Measurements from ENCODE around the gene ABTB2.

ABTB2 gene

DNA sequence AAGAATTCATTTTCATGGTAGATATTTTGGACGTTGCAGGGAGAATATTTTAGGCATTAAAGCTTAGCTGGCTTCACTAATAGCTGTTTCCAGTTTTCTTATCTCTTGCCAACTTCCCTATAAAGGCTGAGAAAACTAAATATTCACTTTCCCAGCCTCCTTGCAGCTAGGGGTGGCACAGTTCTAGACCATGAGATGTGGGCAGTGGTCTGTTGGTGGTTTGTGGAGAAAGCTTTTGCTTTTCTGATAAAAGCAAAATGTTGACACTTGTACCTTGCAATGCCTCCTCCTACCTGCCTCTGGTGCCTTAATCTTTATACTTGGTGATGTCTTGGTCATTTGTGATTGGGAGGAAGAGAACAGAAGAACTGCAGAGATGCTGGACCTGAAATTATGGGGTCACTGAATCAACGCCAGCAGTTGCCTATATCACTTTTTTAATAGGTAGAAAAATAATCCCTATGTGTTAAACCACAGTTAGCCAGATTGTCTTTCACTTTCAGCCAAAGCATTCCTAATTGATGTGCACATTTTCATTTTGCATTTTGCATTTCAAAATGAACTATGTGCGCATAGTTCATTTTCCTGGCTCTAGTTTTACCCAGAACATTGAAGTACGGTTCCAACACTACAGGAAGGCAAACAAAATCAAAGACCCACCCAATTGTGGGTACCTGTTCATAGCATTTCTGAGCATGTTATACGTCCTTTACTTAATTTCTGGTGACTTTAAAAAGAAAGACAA is 24.9 kb upstream of the ABTB2 start:
- Histone ChIP-seq H3K4me3 (ENCODE audit: low read depth, low read length) (no peak overlapping the region), H3K27me3 (ENCODE audit: insufficient read depth, low read depth, severe bottlenecking) (no peaks in the 10 kb centered on the region), H3K27ac (no peak overlapping the region), H3K9me3 (ENCODE audit: severe bottlenecking) (peaks cover 4% of the 10 kb centered on the region), H3K36me3 (no peaks in the 10 kb centered on the region)
- DNase-seq: no peak
- no peak for TF ChIP-seq CTCF (IDR thresholded peaks at IDR 0.05; ENCODE audit: low read depth, low read length)

DNA sequence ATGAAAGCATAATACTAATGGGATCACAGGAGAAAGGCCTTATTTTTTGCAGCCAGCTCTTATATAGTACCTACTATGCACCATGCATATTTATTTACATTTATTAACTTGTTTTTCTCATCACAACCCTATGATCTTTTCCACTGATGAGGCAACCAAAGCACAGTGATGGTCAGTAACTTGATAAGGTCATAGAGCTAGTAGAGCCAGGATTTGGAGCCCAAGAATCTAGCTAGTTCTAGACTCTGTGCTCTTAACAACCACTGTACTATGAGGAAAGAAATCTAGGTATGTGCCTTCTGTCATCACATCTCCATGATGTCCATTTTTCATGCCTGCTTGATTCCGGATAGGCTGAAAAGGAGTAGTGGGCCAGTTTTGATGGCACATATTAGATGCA is 24.0 kb upstream of the ABTB2 start:
- TF ChIP-seq CTCF (IDR thresholded peaks at IDR 0.05; ENCODE audit: low read depth, low read length): no peak

DNA sequence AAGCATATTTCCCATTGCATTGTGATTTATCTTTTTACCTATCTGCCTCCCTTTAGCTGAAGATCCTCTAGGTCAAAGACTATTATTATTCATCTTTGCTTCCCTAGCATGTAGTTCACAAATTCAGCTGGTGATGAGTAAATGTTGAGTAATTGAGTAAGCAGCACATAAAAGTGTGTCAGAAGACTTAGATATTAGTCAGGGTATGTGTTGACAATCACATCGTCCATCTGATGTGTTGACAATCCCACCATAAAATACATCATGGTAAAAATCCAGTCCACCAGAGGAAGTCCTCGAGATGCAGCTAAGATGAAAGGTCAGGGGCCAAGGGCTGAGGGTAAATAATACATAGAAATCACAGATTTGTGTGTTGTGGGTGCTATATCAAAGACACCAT is 22.9 kb upstream of the ABTB2 start:
- H3K9me3 ChIP-seq (ENCODE audit: severe bottlenecking): peaks cover 14% of the 10 kb centered on the region
- H3K36me3 ChIP-seq: no peaks in the 10 kb centered on the region
- no peak overlapping the region for H3K27ac ChIP-seq
- H3K27me3 ChIP-seq (ENCODE audit: insufficient read depth, low read depth, severe bottlenecking): no peaks in the 10 kb centered on the region
- no peak overlapping the region for H3K4me3 ChIP-seq (ENCODE audit: low read depth, low read length)
- no peak for TF ChIP-seq CTCF (IDR thresholded peaks at IDR 0.05; ENCODE audit: low read depth, low read length)
- no peak for DNase-seq

More for the DNA sequence above, 24.0 kb upstream of the ABTB2 start:
- no peaks in the 10 kb centered on the region for H3K36me3 ChIP-seq
- H3K27ac ChIP-seq: no peak overlapping the region
- no peak for DNase-seq
- no peak overlapping the region for H3K4me3 ChIP-seq (ENCODE audit: low read depth, low read length)
- peaks cover 9% of the 10 kb centered on the region for H3K9me3 ChIP-seq (ENCODE audit: severe bottlenecking)
- H3K27me3 ChIP-seq (ENCODE audit: insufficient read depth, low read depth, severe bottlenecking): no peaks in the 10 kb centered on the region

GRCh38 chr11:34379539-34379938 is 21.7 kb upstream of the ABTB2 start:
- H3K27ac ChIP-seq: no peak overlapping the region
- peaks cover 14% of the 10 kb centered on the region for H3K9me3 ChIP-seq (ENCODE audit: severe bottlenecking)
- TF ChIP-seq CTCF (IDR thresholded peaks at IDR 0.05; ENCODE audit: low read depth, low read length): no peak
- no peaks in the 10 kb centered on the region for H3K27me3 ChIP-seq (ENCODE audit: insufficient read depth, low read depth, severe bottlenecking)
- H3K4me3 ChIP-seq (ENCODE audit: low read depth, low read length): no peak overlapping the region
- no peaks in the 10 kb centered on the region for H3K36me3 ChIP-seq
- no peak for DNase-seq

GRCh38 chr11:34379079-34379478 is 21.3 kb upstream of the ABTB2 start:
- Histone ChIP-seq H3K9me3 (ENCODE audit: severe bottlenecking) (peaks cover 17% of the 10 kb centered on the region), H3K27me3 (ENCODE audit: insufficient read depth, low read depth, severe bottlenecking) (no peaks in the 10 kb centered on the region), H3K4me3 (ENCODE audit: low read depth, low read length) (no peak overlapping the region), H3K36me3 (no peaks in the 10 kb centered on the region), H3K27ac (no peak overlapping the region)
- TF ChIP-seq CTCF (IDR thresholded peaks at IDR 0.05; ENCODE audit: low read depth, low read length): no peak
- DNase-seq: no peak

GRCh38 chr11:34373727-34374126 is 15.9 kb upstream of the ABTB2 start:
- H3K27me3 ChIP-seq (ENCODE audit: insufficient read depth, low read depth, severe bottlenecking): no peaks in the 10 kb centered on the region
- no peak for TF ChIP-seq CTCF (IDR thresholded peaks at IDR 0.05; ENCODE audit: low read depth, low read length)

More at GRCh38 chr11:34373727-34374126, 15.9 kb upstream of the ABTB2 start:
- Histone ChIP-seq H3K36me3 (no peaks in the 10 kb centered on the region), H3K27ac (no peak overlapping the region), H3K9me3 (ENCODE audit: severe bottlenecking) (peaks cover 17% of the 10 kb centered on the region), H3K4me3 (ENCODE audit: low read depth, low read length) (no peak overlapping the region)
- no peak for DNase-seq

All from WERI-Rb-1 (cell line).